ENCODE data around the gene CPA1.

The CPA1 gene

DNA sequence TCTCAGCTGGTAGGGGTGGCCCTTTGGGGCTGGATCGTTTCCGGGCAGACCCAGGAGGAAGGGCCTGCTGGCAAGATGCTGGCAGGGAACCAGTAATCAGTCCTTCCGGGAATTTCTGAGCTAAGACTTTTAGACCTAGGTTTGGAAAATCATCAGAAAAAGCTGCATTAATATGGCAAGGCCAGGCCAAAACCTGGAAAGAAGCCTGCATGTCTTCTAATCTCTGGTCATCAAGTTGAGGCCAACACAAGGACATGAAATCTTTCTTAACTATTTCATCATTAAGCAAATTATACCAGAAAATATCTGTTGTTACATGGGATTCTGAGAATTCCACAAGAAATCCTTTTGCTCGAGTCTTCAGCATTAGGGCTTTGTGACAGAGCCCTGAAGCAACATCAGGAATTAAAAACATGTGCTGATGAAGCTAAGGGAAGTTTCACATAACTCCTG is 19.9 kb downstream of the CPA1 start:
- H3K4me3 ChIP-seq (ENCODE audit: control insufficient read depth, low read depth, low read length) = no peak overlapping the region
- TF ChIP-seq, protein P1, sequence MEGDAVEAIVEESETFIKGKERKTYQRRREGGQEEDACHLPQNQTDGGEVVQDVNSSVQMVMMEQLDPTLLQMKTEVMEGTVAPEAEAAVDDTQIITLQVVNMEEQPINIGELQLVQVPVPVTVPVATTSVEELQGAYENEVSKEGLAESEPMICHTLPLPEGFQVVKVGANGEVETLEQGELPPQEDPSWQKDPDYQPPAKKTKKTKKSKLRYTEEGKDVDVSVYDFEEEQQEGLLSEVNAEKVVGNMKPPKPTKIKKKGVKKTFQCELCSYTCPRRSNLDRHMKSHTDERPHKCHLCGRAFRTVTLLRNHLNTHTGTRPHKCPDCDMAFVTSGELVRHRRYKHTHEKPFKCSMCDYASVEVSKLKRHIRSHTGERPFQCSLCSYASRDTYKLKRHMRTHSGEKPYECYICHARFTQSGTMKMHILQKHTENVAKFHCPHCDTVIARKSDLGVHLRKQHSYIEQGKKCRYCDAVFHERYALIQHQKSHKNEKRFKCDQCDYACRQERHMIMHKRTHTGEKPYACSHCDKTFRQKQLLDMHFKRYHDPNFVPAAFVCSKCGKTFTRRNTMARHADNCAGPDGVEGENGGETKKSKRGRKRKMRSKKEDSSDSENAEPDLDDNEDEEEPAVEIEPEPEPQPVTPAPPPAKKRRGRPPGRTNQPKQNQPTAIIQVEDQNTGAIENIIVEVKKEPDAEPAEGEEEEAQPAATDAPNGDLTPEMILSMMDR (IDR thresholded peaks at IDR 0.05; ENCODE audit: control insufficient read depth, insufficient read depth, low read depth, low read length, missing control alignments) = no peak
- DNase-seq (ENCODE audit: low read depth) = peak; percentile 94

GRCh38 chr7:130401101-130401500 is 20.8 kb downstream of the CPA1 start:
- TF ChIP-seq, protein P1 (IDR thresholded peaks at IDR 0.05; ENCODE audit: control insufficient read depth, insufficient read depth, low read depth, low read length, missing control alignments) = no peak
- no peak for DNase-seq (ENCODE audit: low read depth)
- H3K4me3 ChIP-seq (ENCODE audit: control insufficient read depth, low read depth, low read length) = no peak overlapping the region

DNA sequence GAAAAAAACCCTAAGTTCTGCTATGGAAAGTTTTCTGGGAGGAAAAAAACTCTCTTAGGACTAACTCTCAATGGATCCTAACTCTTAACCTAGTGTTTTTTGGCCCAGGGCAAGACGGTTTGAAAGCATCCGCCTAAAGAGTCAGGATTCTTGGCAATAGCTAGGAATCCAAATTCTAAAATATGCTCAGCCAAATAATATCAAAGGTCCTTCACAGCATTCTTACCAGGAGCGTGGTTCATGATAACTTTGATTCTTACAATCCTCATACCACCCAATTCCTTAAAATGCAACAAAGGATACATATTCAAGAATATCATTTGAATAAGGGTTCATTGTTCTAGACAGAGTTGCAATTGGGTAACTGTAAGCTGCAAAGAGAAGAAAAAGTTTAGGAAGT is 21.3 kb downstream of the CPA1 start:
- TF ChIP-seq, protein P1 (IDR thresholded peaks at IDR 0.05; ENCODE audit: control insufficient read depth, insufficient read depth, low read depth, low read length, missing control alignments) = no peak
- no peak overlapping the region for H3K4me3 ChIP-seq (ENCODE audit: control insufficient read depth, low read depth, low read length)
- DNase-seq (ENCODE audit: low read depth) = no peak

- DNase-seq (ENCODE audit: low read depth) = no peak
- no peak overlapping the region for H3K4me3 ChIP-seq (ENCODE audit: control insufficient read depth, low read depth, low read length)
- TF ChIP-seq, protein P1 (IDR thresholded peaks at IDR 0.05; ENCODE audit: control insufficient read depth, insufficient read depth, low read depth, low read length, missing control alignments) = no peak
Observed at GRCh38 chr7:130405003-130405402, 24.7 kb downstream of the CPA1 start.

GRCh38 chr7:130409067-130409711 is 28.9 kb downstream of the CPA1 start:
- no peak overlapping the region for H3K4me3 ChIP-seq (ENCODE audit: control insufficient read depth, low read depth, low read length)
- TF ChIP-seq, protein P1 (IDR thresholded peaks at IDR 0.05; ENCODE audit: control insufficient read depth, insufficient read depth, low read depth, low read length, missing control alignments) = no peak
- DNase-seq (ENCODE audit: low read depth) = no peak

- TF ChIP-seq, protein P1 (IDR thresholded peaks at IDR 0.05; ENCODE audit: control insufficient read depth, insufficient read depth, low read depth, low read length, missing control alignments) = no peak
- no peak for DNase-seq (ENCODE audit: low read depth)
- H3K4me3 ChIP-seq (ENCODE audit: control insufficient read depth, low read depth, low read length) = no peak overlapping the region
Observed at GRCh38 chr7:130409712-130410072, 29.4 kb downstream of the CPA1 start.

Data from AG09309 (cell line).